DMS 273 treated with DMSO at 0.1 percent for 48 hours (cell line): ENCODE results near the gene TIMP2.
"Not testable (repeated sequence)": the region's sequence is repeated elsewhere in the genome, so short reads cannot be mapped to it uniquely, and the experiment has no call there.

Experiments
- DNase-seq: peaks from one replicate; lab custom pipeline; 2025; lab: John Stamatoyannopoulos, UW

Gene TIMP2

GRCh38 chr17:78929908-78930775, 5.0 kb upstream of the TIMP2 start:
- DNase-seq = no peak

GRCh38 chr17:78925662-78926555, 722 bp upstream of the TIMP2 start:
- no peak for DNase-seq

- DNase-seq = no peak
Measured at GRCh38 chr17:78924481-78925151, 571 bp downstream of the TIMP2 start.

- DNase-seq = no peak
Measured at GRCh38 chr17:78923660-78924453, 1.3 kb downstream of the TIMP2 start.

- no peak for DNase-seq
Measured at GRCh38 chr17:78922816-78923498, 2.2 kb downstream of the TIMP2 start.

- no peak for DNase-seq
Measured at GRCh38 chr17:78921437-78921971, 3.7 kb downstream of the TIMP2 start.

GRCh38 chr17:78920528-78920927, 4.7 kb downstream of the TIMP2 start:
- no peak for DNase-seq

- DNase-seq = no peak
Measured at GRCh38 chr17:78919861-78920450, 5.2 kb downstream of the TIMP2 start.

GRCh38 chr17:78918979-78919378, 6.2 kb downstream of the TIMP2 start:
- DNase-seq = no peak

- DNase-seq = no peak
Measured at GRCh38 chr17:78917451-78918275, 7.5 kb downstream of the TIMP2 start.

GRCh38 chr17:78915872-78916632, 9.1 kb downstream of the TIMP2 start:
- DNase-seq = no peak

GRCh38 chr17:78913115-78913514, 12.1 kb downstream of the TIMP2 start:
- DNase-seq = no peak

GRCh38 chr17:78912082-78912481, 13.1 kb downstream of the TIMP2 start:
- no peak for DNase-seq

- DNase-seq = not testable (repeated sequence)
Measured at GRCh38 chr17:78911543-78911942, 13.6 kb downstream of the TIMP2 start.

GRCh38 chr17:78910497-78911284, 14.5 kb downstream of the TIMP2 start:
- DNase-seq = no peak

- DNase-seq = no peak
Measured at GRCh38 chr17:78908426-78908825, 16.8 kb downstream of the TIMP2 start.

- no peak for DNase-seq
Measured at GRCh38 chr17:78905541-78905940, 19.6 kb downstream of the TIMP2 start.

GRCh38 chr17:78905116-78905515, 20.1 kb downstream of the TIMP2 start:
- no peak for DNase-seq
